ENCODE measurements around the gene AS3MT. TPM values are rescaled to one million over a fixed set of nuclear protein-coding genes. Genes with fewer than 3 reads are reported as not detected.

AS3MT gene
- total RNA-seq, 1 experiment from 2014 or later, result 0.35 TPM

DNA sequence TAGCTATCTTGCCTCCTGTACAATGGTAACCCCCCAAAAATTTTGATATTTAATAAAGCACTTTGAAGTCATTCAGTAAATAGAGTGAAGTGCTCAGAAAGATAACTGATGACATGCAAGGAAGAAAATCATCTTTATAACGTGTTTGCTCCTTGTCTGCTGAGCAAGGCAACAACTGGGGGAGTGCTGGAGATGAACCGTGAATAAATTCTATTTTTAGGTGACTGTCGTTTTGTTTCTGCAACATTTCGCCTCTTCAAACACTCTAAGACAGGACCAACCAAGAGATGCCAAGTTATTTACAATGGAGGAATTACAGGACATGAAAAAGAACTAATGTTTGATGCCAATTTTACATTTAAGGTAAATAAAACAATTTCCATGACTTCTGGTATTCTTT, 9.4 kb downstream of the AS3MT start:
- no peak overlapping the region for H3K27ac Mint-ChIP-seq (ENCODE audit: unreplicated experiment)
- no peaks in the 10 kb centered on the region for H3K9me3 Mint-ChIP-seq (ENCODE audit: low read depth, unreplicated experiment)
- TF ChIP-seq, protein P1, sequence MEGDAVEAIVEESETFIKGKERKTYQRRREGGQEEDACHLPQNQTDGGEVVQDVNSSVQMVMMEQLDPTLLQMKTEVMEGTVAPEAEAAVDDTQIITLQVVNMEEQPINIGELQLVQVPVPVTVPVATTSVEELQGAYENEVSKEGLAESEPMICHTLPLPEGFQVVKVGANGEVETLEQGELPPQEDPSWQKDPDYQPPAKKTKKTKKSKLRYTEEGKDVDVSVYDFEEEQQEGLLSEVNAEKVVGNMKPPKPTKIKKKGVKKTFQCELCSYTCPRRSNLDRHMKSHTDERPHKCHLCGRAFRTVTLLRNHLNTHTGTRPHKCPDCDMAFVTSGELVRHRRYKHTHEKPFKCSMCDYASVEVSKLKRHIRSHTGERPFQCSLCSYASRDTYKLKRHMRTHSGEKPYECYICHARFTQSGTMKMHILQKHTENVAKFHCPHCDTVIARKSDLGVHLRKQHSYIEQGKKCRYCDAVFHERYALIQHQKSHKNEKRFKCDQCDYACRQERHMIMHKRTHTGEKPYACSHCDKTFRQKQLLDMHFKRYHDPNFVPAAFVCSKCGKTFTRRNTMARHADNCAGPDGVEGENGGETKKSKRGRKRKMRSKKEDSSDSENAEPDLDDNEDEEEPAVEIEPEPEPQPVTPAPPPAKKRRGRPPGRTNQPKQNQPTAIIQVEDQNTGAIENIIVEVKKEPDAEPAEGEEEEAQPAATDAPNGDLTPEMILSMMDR (IDR thresholded peaks at IDR 0.05; ENCODE audit: unreplicated experiment), result no peak
- H3K4me1 Mint-ChIP-seq (ENCODE audit: low read depth, unreplicated experiment), result no peaks in the 10 kb centered on the region
- H3K4me3 Mint-ChIP-seq (ENCODE audit: low read depth, unreplicated experiment), result no peak overlapping the region
- BruUV-seq (replicated peaks), result no TSS peak
- no peaks in the 10 kb centered on the region for H3K36me3 Mint-ChIP-seq (ENCODE audit: insufficient read depth, unreplicated experiment)
- H3K27me3 Mint-ChIP-seq (ENCODE audit: unreplicated experiment), result no peaks in the 10 kb centered on the region
- no peak for DNase-seq
- CTCF ChIA-PET, result no interaction called here
- intact Hi-C loops (cut with micrococcal nuclease; ENCODE audit: unreplicated experiment), result no loop called here

GRCh38 chr10:102880256-102880655, 11.0 kb downstream of the AS3MT start:
- BruUV-seq (replicated peaks), result no TSS peak
- no peak for DNase-seq
- no peaks in the 10 kb centered on the region for H3K4me1 Mint-ChIP-seq (ENCODE audit: low read depth, unreplicated experiment)
- intact Hi-C loops (cut with micrococcal nuclease; ENCODE audit: unreplicated experiment), result no loop called here
- CTCF ChIA-PET, result no interaction called here
- H3K27ac Mint-ChIP-seq (ENCODE audit: unreplicated experiment), result no peak overlapping the region
- H3K36me3 Mint-ChIP-seq (ENCODE audit: insufficient read depth, unreplicated experiment), result no peaks in the 10 kb centered on the region
- TF ChIP-seq, protein P1 (IDR thresholded peaks at IDR 0.05; ENCODE audit: unreplicated experiment), result no peak
- no peak overlapping the region for H3K4me3 Mint-ChIP-seq (ENCODE audit: low read depth, unreplicated experiment)
- H3K9me3 Mint-ChIP-seq (ENCODE audit: low read depth, unreplicated experiment), result no peaks in the 10 kb centered on the region
- no peaks in the 10 kb centered on the region for H3K27me3 Mint-ChIP-seq (ENCODE audit: unreplicated experiment)

- BruUV-seq (replicated peaks), result no TSS peak
- Mint-ChIP-seq H3K4me3 (ENCODE audit: low read depth, unreplicated experiment) (no peak overlapping the region), H3K9me3 (ENCODE audit: low read depth, unreplicated experiment) (no peaks in the 10 kb centered on the region), H3K4me1 (ENCODE audit: low read depth, unreplicated experiment) (no peaks in the 10 kb centered on the region), H3K36me3 (ENCODE audit: insufficient read depth, unreplicated experiment) (no peaks in the 10 kb centered on the region), H3K27me3 (ENCODE audit: unreplicated experiment) (no peaks in the 10 kb centered on the region), H3K27ac (ENCODE audit: unreplicated experiment) (no peak overlapping the region)
- TF ChIP-seq, protein P1 (IDR thresholded peaks at IDR 0.05; ENCODE audit: unreplicated experiment), result no peak
- intact Hi-C loops (cut with micrococcal nuclease; ENCODE audit: unreplicated experiment), result no loop called here
- CTCF ChIA-PET, result no interaction called here
- DNase-seq, result no peak
These were observed 18.8 kb downstream of the AS3MT start for GRCh38 chr10:102888048-102888447.

GRCh38 chr10:102894466-102895213, 25.4 kb downstream of the AS3MT start:
- Mint-ChIP-seq H3K27ac (ENCODE audit: unreplicated experiment) (no peak overlapping the region), H3K36me3 (ENCODE audit: insufficient read depth, unreplicated experiment) (no peaks in the 10 kb centered on the region), H3K4me3 (ENCODE audit: low read depth, unreplicated experiment) (no peak overlapping the region), H3K4me1 (ENCODE audit: low read depth, unreplicated experiment) (no peaks in the 10 kb centered on the region), H3K27me3 (ENCODE audit: unreplicated experiment) (no peaks in the 10 kb centered on the region), H3K9me3 (ENCODE audit: low read depth, unreplicated experiment) (no peaks in the 10 kb centered on the region)
- no TSS peak for BruUV-seq (replicated peaks)
- CTCF ChIA-PET, result no interaction called here
- TF ChIP-seq, protein P1 (IDR thresholded peaks at IDR 0.05; ENCODE audit: unreplicated experiment), result no peak
- no peak for DNase-seq
- intact Hi-C loops (cut with micrococcal nuclease; ENCODE audit: unreplicated experiment), result no loop called here

Data from Calu3 (cell line).